ENCODE results near the gene TSHZ2. TPM values are rescaled to one million over a fixed set of nuclear protein-coding genes. Genes with fewer than 3 reads are reported as not detected.

TSHZ2 gene
- total RNA-seq, 1 donor from 2014 or later = 5.2 TPM

- intact Hi-C loops (cut with DNase I) = no loop called here
- Histone ChIP-seq H3K9me3 (no peaks in the 10 kb centered on the region), H3K4me1 (no peaks in the 10 kb centered on the region), H3K27me3 (no peaks in the 10 kb centered on the region), H3K36me3 (no peaks in the 10 kb centered on the region), H3K27ac (no peak overlapping the region), H3K4me3 (no peak overlapping the region)
- DNase-seq = no peak
- TF ChIP-seq, protein P1, sequence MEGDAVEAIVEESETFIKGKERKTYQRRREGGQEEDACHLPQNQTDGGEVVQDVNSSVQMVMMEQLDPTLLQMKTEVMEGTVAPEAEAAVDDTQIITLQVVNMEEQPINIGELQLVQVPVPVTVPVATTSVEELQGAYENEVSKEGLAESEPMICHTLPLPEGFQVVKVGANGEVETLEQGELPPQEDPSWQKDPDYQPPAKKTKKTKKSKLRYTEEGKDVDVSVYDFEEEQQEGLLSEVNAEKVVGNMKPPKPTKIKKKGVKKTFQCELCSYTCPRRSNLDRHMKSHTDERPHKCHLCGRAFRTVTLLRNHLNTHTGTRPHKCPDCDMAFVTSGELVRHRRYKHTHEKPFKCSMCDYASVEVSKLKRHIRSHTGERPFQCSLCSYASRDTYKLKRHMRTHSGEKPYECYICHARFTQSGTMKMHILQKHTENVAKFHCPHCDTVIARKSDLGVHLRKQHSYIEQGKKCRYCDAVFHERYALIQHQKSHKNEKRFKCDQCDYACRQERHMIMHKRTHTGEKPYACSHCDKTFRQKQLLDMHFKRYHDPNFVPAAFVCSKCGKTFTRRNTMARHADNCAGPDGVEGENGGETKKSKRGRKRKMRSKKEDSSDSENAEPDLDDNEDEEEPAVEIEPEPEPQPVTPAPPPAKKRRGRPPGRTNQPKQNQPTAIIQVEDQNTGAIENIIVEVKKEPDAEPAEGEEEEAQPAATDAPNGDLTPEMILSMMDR (IDR thresholded peaks at IDR 0.05) = no peak
- no peak for ATAC-seq
These were observed 158.6 kb downstream of the TSHZ2 start for GRCh38 chr20:53130795-53131194.

DNA sequence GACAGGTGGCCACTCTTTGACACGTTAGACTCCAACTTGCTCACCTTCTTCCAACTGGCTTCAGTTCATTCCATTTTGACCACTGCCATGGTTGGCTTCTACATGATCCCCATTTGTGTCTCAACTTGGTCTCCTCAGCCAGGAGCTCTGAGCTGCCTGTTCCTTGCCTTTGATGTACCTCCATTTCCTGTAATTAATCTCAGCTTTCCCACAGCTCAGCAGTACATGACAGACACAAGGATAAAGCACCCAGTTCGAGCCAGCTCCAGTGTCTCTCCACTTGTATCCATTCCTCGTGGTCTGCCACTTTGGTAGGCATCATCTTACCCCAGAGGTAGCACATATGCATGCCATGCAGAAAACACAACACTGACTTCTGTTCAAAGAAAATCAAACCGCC, 161.0 kb downstream of the TSHZ2 start:
- Histone ChIP-seq H3K4me3 (no peak overlapping the region), H3K27ac (no peak overlapping the region), H3K4me1 (no peaks in the 10 kb centered on the region), H3K9me3 (no peaks in the 10 kb centered on the region), H3K36me3 (no peaks in the 10 kb centered on the region), H3K27me3 (no peaks in the 10 kb centered on the region)
- intact Hi-C loops (cut with DNase I) = no loop called here
- TF ChIP-seq, protein P1 (IDR thresholded peaks at IDR 0.05) = no peak
- DNase-seq (no peak), ATAC-seq (no peak)

GRCh38 chr20:53133628-53134027, 161.5 kb downstream of the TSHZ2 start:
- TF ChIP-seq, protein P1 (IDR thresholded peaks at IDR 0.05) = no peak
- Histone ChIP-seq H3K4me3 (no peak overlapping the region), H3K27ac (no peak overlapping the region), H3K27me3 (no peaks in the 10 kb centered on the region), H3K9me3 (no peaks in the 10 kb centered on the region), H3K4me1 (no peaks in the 10 kb centered on the region), H3K36me3 (no peaks in the 10 kb centered on the region)
- ATAC-seq (no peak), DNase-seq (no peak)
- intact Hi-C loops (cut with DNase I) = no loop called here

- Histone ChIP-seq H3K4me1 (no peaks in the 10 kb centered on the region), H3K27me3 (no peaks in the 10 kb centered on the region), H3K36me3 (no peaks in the 10 kb centered on the region), H3K27ac (no peak overlapping the region), H3K4me3 (no peak overlapping the region), H3K9me3 (no peaks in the 10 kb centered on the region)
- TF ChIP-seq, protein P1 (IDR thresholded peaks at IDR 0.05) = no peak
- DNase-seq (no peak), ATAC-seq (no peak)
- intact Hi-C loops (cut with DNase I) = no loop called here
These were observed 164.3 kb downstream of the TSHZ2 start for GRCh38 chr20:53136473-53136872.

DNA sequence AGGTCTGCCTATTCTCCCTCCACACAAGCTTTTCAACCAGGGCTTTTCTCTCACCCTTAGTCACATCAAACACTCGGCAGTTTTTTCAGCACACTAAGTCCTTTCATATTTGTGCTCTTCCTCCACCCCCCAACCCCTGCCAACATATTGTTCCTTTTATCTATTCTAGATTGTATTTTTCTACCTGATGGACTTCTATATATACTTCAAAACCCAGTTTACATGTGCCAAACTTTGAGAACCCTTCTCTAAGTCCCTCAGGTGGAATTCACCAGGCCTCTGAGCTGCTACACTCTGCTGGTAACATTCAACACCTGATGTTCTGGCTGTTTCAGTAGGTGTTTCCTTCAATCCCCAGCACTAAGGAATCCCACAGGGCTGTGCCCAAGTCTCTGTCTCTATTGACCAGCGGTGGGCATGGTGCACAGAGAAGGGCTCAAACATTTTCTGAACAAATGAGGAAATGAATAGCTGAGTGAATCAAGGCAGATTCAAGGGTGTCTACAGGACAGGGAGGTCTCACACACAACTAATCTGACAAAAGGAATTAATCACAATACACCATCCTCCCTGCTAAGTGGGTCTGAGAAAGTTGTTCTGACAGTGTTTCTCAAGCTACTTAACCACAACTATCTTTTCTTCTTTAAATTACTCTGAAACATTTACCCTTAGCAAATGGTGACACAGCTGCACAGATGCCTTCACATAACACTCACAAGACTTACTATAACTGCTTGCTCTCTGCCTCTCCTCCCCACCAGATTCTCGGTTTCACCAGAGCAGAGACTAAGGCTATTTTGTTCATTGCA, 166.5 kb downstream of the TSHZ2 start:
- ATAC-seq (no peak), DNase-seq (no peak)
- intact Hi-C loops (cut with DNase I) = no loop called here
- H3K27ac ChIP-seq = no peak overlapping the region
- no peak overlapping the region for H3K4me3 ChIP-seq
- no peaks in the 10 kb centered on the region for H3K9me3 ChIP-seq
- no peaks in the 10 kb centered on the region for H3K36me3 ChIP-seq
- TF ChIP-seq, protein P1 (IDR thresholded peaks at IDR 0.05) = no peak
- no peaks in the 10 kb centered on the region for H3K27me3 ChIP-seq
- no peaks in the 10 kb centered on the region for H3K4me1 ChIP-seq

All from upper lobe of right lung (tissue), 1 donor.